A549 treated with Hydrocortisone at 1 μM for 4 hours (cell line): ENCODE data around the gene PPHLN1. TPM values are rescaled to one million over a fixed set of nuclear protein-coding genes. Genes with fewer than 3 reads are reported as not detected.

Source experiments
- total RNA-seq: library from RNA; stranded (reverse); fragments of 200-300 nt; extraction: Qiagen RNA extraction; gene quantifications from 5 replicates; pipeline ENCODE4 v1.2.3, GENCODE V29; 2022

The PPHLN1 gene
- total RNA-seq, result 48.2 to 75.9 TPM (median 56.9 TPM) in 5 replicates

GRCh38 chr12:42325653-42326474 is at the start of gene PPHLN1, which contains the start of gene ZCRB1:
PPHLN1 (plus strand) TSS chr12:42326167; CDS start chr12:42335903, 9,736 bp downstream.
ZCRB1 (minus strand) TSS chr12:42326094; CDS start chr12:42324102, 1,992 bp downstream.

Other genes starting within 250 kb of the PPHLN1 start
- 11.7 to 15.8 TPM (median 14.1 TPM) in 5 replicates for gene GXYLT1, start 181.3 kb upstream of the PPHLN1 start, total RNA-seq
- 17.8 to 27.2 TPM (median 24.4 TPM) in 5 replicates for gene YAF2, start 87.9 kb upstream of the PPHLN1 start, total RNA-seq
- 60.0 to 64.7 TPM (median 60.3 TPM) in 5 replicates for gene ZCRB1, start 73 bp upstream of the PPHLN1 start, total RNA-seq